Measurements from ENCODE around the gene ZNF107.
A peak's percentile ranks its signal among the peaks of the same experiment; 100 is the strongest.

GRCh38 chr7:64625114-64626082 lies 40.5 kb upstream of the ZNF107 start:
- TF ChIP-seq, protein P1, sequence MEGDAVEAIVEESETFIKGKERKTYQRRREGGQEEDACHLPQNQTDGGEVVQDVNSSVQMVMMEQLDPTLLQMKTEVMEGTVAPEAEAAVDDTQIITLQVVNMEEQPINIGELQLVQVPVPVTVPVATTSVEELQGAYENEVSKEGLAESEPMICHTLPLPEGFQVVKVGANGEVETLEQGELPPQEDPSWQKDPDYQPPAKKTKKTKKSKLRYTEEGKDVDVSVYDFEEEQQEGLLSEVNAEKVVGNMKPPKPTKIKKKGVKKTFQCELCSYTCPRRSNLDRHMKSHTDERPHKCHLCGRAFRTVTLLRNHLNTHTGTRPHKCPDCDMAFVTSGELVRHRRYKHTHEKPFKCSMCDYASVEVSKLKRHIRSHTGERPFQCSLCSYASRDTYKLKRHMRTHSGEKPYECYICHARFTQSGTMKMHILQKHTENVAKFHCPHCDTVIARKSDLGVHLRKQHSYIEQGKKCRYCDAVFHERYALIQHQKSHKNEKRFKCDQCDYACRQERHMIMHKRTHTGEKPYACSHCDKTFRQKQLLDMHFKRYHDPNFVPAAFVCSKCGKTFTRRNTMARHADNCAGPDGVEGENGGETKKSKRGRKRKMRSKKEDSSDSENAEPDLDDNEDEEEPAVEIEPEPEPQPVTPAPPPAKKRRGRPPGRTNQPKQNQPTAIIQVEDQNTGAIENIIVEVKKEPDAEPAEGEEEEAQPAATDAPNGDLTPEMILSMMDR (IDR thresholded peaks at IDR 0.05; ENCODE audit: low read depth, low read length), result peak; percentile 64
- no peak for TF ChIP-seq MYC (IDR thresholded peaks at IDR 0.05; ENCODE audit: low read depth, low read length)
- TF ChIP-seq, protein P2, sequence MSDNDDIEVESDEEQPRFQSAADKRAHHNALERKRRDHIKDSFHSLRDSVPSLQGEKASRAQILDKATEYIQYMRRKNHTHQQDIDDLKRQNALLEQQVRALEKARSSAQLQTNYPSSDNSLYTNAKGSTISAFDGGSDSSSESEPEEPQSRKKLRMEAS (IDR thresholded peaks at IDR 0.05; ENCODE audit: low read depth, low read length), result no peak

All from NB4 (cell line).